GM18867 (cell line): ENCODE results near the gene WTAP.
"Not testable (repeated sequence)": the region's sequence is repeated elsewhere in the genome, so short reads cannot be mapped to it uniquely, and the experiment has no call there.

Source experiments
- ATAC-seq: cut with Tn5 transposase; IDR thresholded peaks from one replicate; pipeline ENCODE4 v1.9.1; 2021; ENCODE audit warnings: mild to moderate bottlenecking, moderate library complexity; ENCODE audit not compliant: unreplicated experiment

The WTAP gene

DNA sequence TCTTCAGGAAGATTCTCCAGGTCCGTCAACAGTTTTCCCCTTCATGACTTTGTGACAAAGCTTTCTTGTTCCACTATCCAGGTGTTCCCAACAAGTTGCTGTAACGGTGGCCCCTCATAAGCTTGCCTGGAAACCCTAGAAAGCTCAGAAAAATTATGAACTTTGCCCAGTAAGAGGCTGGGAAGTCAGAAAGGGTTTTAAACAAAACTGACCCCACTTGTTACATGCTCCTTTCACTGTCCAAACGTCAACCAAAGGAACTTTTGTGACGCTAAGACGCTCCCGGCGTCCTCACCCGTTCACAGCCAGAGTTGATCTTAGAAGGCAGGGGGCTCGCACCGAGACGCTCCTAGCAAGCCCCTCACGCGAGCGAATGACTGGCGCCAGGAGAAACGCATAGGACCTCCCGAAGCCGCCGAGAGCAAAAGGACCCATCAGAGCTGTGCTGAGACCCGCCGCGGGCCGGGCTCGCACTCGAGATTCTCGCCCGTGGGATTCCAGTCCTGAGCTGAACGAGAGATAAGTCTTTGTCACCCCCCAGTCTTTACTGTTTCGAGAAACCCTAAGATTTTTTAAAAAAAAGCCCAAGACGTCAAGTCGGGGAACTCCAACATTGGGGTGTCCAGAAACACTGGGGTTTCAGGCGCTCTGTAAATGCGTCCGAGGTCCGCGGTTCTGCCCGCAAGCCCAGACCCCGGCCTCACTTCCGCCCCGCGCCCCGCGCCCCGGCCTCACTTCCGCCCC, 34.0 kb downstream of the WTAP start:
- ATAC-seq: peak; percentile 2

DNA sequence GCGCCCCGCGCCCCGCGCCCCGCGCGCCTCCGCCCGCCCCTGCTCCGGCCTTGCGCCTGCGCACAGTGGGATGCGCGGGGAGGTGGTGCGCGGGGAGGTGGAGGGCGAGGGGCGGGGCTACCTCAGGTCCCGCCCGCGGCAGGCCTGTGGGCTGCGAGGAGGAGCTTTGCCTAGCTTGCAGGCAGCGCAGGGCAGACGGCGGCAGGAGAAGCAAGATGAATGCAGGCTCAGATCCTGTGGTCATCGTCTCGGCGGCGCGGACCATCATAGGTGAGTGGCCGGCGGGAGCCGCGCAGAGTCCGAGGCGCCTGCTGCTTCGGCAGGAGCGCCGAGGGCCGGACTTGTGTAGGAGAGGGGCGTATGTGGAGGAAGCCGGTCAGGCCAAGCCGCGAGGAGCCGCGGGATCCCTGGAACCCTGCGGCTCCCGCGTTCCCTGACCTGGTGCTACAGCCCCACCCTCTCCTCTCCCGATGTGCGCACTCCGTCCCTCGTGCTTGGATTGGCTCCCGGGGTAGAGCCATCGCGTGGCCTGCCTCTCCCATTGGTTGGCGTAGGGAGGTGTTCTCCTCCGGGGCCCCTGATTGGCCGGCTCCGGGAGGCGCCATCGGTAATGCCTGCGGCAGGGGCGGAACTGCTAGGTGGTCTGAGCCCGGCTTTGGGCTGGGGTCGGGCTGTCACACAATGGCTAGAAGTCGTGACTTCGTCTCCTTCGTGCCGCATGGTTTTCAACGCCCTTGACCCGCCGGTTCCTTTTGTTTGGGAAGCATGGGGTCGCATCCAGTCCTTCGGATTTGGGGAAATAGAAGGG, 34.8 kb downstream of the WTAP start, which contains the start of gene ACAT2:
Gene ACAT2 (plus strand): TSS at position 173 of the 808 bp plus-strand sequence. CDS start 43 bp downstream, at position 216.
- peak; percentile 96 for ATAC-seq

GRCh38 chr6:159762681-159763293, 35.5 kb downstream of the WTAP start:
- peak; percentile 8 for ATAC-seq

DNA sequence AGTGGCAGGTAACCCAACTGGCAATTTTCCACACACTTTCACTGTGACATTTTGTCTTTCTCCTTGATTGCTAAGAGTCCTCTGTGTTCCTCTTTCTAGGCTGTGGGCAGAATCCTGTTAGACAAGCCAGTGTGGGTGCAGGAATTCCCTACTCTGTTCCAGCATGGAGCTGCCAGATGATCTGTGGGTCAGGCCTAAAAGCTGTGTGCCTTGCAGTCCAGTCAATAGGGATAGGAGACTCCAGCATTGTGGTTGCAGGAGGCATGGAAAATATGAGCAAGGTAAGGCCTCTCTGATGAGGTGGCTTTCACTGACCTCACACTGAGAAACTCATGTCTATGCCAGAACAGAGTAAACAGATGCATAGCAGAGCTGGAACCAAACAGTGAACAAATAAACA, 39.6 kb downstream of the WTAP start:
- ATAC-seq: no peak

DNA sequence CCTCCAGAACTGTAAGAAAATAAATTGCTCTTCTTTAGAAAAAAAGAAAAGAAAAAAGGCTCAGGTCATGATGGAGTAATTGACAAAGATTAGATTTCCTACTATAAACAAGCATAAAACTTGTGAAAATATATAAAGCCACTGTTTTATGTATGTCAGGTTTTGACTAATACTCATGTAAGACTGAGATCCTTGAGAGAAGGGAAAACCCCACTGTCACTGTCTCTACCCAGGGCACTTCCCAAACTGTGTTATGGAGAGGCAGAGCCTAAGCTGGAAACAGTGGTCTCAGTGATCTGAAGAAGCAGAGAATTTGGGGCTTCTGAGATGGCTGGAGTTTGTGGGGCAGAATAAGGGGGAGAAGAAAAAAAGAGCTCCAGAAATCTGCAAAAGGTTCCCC, 42.2 kb downstream of the WTAP start:
- no peak for ATAC-seq

DNA sequence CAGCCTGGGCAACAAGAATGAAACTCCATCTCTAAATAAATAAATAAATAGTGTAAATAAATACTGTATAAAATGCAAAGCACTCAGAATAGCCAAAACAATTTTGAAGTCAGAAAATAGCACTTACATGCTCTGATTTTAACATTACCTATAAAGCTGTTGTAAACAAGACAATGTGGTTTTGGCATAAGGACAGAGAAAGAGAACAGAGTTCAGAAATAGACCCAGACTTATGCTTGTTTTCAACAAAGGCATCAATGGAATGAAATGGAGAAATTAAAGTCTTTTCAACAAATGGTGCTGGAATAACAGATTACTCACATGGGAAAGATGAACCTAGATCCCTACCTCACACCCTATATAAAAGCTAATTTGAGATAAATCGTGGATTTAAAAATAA, 44.9 kb downstream of the WTAP start:
- ATAC-seq: no peak

DNA sequence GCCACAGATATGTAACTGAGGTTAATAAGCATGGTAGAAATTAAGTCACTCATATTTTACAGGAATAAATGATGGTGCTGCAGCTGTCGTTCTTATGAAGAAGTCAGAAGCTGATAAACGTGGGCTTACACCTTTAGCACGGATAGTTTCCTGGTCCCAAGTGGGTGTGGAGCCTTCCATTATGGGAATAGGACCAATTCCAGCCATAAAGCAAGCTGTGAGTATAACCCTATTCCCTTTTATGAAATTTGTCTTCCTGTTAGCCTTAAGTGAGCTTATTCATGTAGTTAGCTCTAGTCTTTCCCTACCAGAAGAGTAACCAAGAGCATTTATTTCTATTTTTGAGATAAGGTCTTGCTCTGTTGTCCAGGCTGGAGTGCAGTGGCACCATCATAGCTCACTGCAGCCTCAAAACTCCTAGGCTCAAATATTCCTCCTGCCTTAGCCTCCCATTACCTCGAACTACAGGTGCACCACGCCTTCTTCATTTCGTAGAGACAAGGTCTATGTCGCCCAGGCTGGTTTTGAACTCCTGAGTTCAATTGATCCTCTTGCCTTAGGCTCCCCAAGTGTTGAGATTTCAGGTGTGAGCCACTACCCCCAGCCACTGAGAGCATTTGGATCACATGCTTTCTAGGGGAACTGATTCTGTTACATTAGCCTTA, 50.1 kb downstream of the WTAP start:
- ATAC-seq: no peak

DNA sequence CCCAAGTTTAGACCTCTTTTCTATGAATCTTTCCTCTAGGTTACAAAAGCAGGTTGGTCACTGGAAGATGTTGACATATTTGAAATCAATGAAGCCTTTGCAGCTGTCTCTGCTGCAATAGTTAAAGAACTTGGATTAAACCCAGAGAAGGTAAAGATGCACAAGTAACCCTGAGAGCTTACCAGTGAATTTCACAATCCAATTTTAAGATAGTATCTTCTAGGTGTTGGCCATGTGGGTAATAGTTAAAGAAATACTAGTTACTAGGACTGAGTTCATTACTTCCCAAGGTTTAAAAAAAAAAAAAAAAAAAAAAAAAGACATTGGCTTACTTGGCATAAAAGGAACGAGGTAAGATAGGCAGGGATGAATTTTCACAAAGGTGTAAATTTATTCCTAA, 50.8 kb downstream of the WTAP start:
- ATAC-seq: no peak

- no peak for ATAC-seq
Observed at GRCh38 chr6:159778542-159779103, 51.3 kb downstream of the WTAP start.

- ATAC-seq: no peak
Observed at GRCh38 chr6:159788276-159788675, 61.0 kb downstream of the WTAP start.

GRCh38 chr6:159788753-159789376, 61.6 kb downstream of the WTAP start:
- peak; percentile 0 for ATAC-seq

DNA sequence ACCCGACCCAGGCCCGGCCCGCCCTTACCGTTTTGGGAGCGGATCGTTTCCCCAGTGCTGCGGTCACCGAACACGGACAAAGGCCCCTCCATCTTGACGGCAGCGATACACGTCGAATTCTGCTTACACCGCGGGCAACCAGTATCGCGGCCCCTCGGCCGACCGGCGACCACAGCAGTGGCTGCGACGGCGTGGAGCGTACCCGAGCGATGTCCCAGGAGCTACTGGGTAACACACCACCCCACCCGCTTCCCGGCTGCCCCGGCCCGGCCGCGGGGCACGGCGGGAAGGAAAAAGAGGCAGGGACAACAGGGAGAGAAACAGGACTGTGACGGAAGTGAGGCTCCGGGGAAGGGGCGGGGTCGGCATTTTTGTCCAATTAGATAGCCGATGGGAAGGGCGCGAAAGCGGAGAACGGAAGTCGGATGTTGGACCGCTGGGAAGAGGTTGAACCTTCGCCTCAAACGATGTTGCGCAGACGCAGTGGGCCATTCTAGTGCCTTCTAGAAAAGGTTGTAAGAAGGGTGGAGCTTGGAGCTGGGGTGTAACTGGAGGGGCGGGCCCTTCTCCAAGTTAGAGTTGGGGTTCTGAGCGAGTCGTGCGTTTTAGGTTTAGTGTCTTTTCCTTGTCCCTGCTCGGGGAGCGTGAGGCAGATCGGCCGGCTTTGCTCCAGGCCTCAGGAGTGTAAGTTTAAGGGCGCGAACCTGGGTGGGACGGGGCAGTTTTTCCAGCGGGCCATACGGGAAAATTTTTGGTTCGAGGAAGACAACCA, 62.3 kb downstream of the WTAP start, which contains the start of gene TCP1:
Gene TCP1 (minus strand): TSS at position 226 of the 772 bp plus-strand sequence. CDS start 134 bp downstream, at position 92.
- ATAC-seq: peak; percentile 70

DNA sequence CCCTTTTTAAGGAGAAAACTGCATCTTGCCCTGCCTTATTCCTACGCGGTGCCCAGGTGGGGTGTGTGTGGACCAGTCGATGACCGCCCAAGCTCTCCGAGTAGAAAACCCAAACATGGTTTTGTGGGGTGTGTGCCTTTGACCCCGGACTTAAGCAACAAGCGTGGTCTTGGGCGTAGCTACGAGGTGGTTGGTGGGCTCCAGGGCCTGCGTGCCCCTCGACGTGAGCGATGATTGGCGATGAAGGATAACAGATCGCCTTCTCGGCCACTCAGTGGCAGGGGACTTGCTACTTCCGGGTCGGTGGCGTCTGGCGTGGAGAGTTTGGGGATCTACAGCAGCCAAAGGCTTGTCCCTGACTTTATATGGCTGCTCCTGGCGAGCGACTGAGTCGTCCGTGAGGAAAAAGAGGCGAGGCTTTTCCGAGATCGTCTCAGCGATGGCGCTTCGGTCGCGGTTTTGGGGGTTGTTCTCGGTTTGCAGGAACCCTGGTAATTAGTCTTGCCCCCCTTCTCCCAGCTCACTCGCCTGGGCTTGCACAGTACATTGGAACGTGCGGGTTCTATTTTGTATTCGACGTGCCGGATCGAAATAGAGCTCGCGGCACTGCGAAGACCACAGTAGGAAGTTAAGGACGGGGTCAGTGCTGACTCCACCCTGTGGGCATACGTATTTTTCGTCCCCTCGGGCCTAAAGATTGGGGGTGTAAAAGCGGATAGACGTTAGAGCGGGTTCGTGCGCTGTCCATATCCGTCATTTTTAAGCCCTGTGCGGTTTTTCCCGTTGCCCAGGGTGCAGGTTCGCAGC, 63.0 kb downstream of the WTAP start, which contains the start of gene MRPL18:
Gene MRPL18 (plus strand): TSS at position 319 of the 807 bp plus-strand sequence. CDS start 121 bp downstream, at position 440.
- ATAC-seq: peak; percentile 82

GRCh38 chr6:159790956-159791598, 63.8 kb downstream of the WTAP start:
- no peak for ATAC-seq

- ATAC-seq: not testable (repeated sequence)
Observed at GRCh38 chr6:159794976-159795375, 67.7 kb downstream of the WTAP start.

DNA sequence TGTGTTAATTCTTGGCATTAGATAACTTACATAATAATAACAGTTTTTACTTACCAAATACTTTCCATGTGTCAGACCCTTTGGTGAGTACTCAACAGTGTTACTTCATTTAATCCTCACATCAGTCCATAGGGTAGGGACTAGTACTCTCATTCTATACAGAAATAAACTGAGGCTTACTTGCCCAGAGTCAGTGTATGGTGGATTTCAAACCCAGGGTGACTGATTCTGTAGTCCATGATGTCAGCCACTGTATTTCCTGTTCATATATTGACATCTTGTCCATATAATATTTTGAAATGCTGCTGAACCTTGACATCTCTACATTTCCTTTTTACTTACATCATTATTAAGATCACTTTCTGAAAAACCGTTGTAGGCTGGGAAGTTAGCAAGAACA, 70.2 kb downstream of the WTAP start:
- no peak for ATAC-seq

DNA sequence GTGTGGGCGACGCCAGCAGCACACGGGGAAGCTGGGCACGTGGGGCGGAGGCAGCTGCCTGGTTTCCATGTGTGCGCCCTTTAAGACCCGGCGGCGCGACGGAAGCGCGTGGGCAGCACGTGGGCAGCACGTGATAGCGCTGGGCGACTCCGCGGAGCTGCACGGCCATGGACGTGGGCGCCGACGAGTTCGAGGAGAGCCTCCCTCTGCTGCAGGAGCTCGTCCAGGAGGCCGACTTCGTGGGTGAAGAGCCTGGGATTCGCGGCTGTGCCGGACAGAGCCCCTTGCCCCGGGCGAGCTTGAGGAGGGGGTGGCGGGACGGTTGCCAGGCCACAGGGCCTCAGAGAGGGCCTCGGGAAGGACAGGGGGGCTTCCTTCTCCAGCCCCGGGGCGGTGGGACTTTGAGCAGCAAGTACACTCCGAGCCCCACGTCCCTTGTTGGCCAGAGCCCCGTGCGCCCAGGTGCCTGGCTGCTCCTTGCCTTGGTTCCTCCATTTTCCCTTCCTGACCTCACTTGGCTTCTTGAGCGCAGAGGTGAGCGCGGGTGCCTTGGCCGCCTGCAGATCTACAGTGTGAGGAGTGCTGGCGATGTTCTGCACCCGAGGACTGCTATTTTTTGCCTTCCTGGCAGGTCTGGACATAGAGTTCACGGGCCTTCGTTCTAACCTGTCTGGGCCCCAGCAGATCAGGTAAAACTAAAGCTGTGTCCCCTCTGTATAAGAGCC, 73.0 kb downstream of the WTAP start, which contains the start of gene PNLDC1:
Gene PNLDC1 (plus strand): TSS at position 136 of the 725 bp plus-strand sequence. CDS start 32 bp downstream, at position 168.
- ATAC-seq: no peak
